SKM-1 (cell line): ENCODE measurements around the gene MLXIP.
"Not testable (repeated sequence)": the region's sequence is repeated elsewhere in the genome, so short reads cannot be mapped to it uniquely, and the experiment has no call there.

Experiments
- DNase-seq: peaks from one replicate; lab custom pipeline; 2025; ENCODE audit not compliant: unreplicated experiment; lab: John Stamatoyannopoulos, UW

Gene MLXIP

GRCh38 chr12:122078141-122079032 is at the start of gene MLXIP:
MLXIP (plus strand) TSS chr12:122078756; CDS start chr12:122078854, 98 bp downstream.
- DNase-seq: peak; percentile 44

- DNase-seq: no peak
Observed at GRCh38 chr12:122028905-122029560, 49.5 kb upstream of the MLXIP start.

- no peak for DNase-seq
Observed at GRCh38 chr12:122029620-122030423, 48.7 kb upstream of the MLXIP start.

GRCh38 chr12:122030424-122031035 is 48.0 kb upstream of the MLXIP start:
- no peak for DNase-seq

GRCh38 chr12:122031342-122032216 is 47.0 kb upstream of the MLXIP start:
- DNase-seq: no peak

- DNase-seq: no peak
Observed at GRCh38 chr12:122032580-122032979, 46.0 kb upstream of the MLXIP start.

- DNase-seq: no peak
Observed at GRCh38 chr12:122035292-122035691, 43.3 kb upstream of the MLXIP start.

- no peak for DNase-seq
Observed at GRCh38 chr12:122036153-122036552, 42.4 kb upstream of the MLXIP start.

- DNase-seq: no peak
Observed at GRCh38 chr12:122040579-122041386, 37.8 kb upstream of the MLXIP start.

GRCh38 chr12:122041458-122041857 is 37.1 kb upstream of the MLXIP start:
- not testable (repeated sequence) for DNase-seq

- DNase-seq: no peak
Observed at GRCh38 chr12:122042910-122043309, 35.6 kb upstream of the MLXIP start.

GRCh38 chr12:122043476-122043875 is 35.1 kb upstream of the MLXIP start:
- no peak for DNase-seq

GRCh38 chr12:122045262-122045661 is 33.3 kb upstream of the MLXIP start:
- no peak for DNase-seq

- DNase-seq: no peak
Observed at GRCh38 chr12:122046145-122046544, 32.4 kb upstream of the MLXIP start.

GRCh38 chr12:122048151-122048550 is 30.4 kb upstream of the MLXIP start:
- no peak for DNase-seq

GRCh38 chr12:122049827-122050226 is 28.7 kb upstream of the MLXIP start:
- no peak for DNase-seq

- no peak for DNase-seq
Observed at GRCh38 chr12:122050706-122051105, 27.9 kb upstream of the MLXIP start.

- no peak for DNase-seq
Observed at GRCh38 chr12:122051231-122051876, 27.2 kb upstream of the MLXIP start.

GRCh38 chr12:122052285-122052684 is 26.3 kb upstream of the MLXIP start:
- no peak for DNase-seq
